Measurements from ENCODE around the gene CDKAL1. TPM values are rescaled to one million over a fixed set of nuclear protein-coding genes. Genes with fewer than 3 reads are reported as not detected.
"Not testable (repeated sequence)": the region's sequence is repeated elsewhere in the genome, so short reads cannot be mapped to it uniquely, and the experiment has no call there.

The CDKAL1 gene
- total RNA-seq, 1 donor = 26.8 TPM

GRCh38 chr6:20498041-20498385, 36.2 kb upstream of the CDKAL1 start:
- H3K4me3 ChIP-seq (ENCODE audit: low read depth, low read length) = no peak overlapping the region
- no peak for DNase-seq (ENCODE audit: low read depth)
- TF ChIP-seq CTCF (IDR thresholded peaks at IDR 0.05; ENCODE audit: insufficient read depth, low read depth, low read length) = no peak

GRCh38 chr6:20509212-20509611, 25.0 kb upstream of the CDKAL1 start:
- DNase-seq (ENCODE audit: low read depth) = peak; percentile 28
- no peak for TF ChIP-seq CTCF (IDR thresholded peaks at IDR 0.05; ENCODE audit: insufficient read depth, low read depth, low read length)
- H3K4me3 ChIP-seq (ENCODE audit: low read depth, low read length) = no peak overlapping the region

GRCh38 chr6:20511852-20512251, 22.4 kb upstream of the CDKAL1 start:
- TF ChIP-seq CTCF (IDR thresholded peaks at IDR 0.05; ENCODE audit: insufficient read depth, low read depth, low read length) = no peak
- no peak overlapping the region for H3K4me3 ChIP-seq (ENCODE audit: low read depth, low read length)
- DNase-seq (ENCODE audit: low read depth) = no peak

GRCh38 chr6:20525208-20525607, 9.0 kb upstream of the CDKAL1 start:
- not testable (repeated sequence) for H3K4me3 ChIP-seq (ENCODE audit: low read depth, low read length); DNase-seq (ENCODE audit: low read depth)

- H3K4me3 ChIP-seq (ENCODE audit: low read depth, low read length) = not testable (repeated sequence)
- TF ChIP-seq CTCF (IDR thresholded peaks at IDR 0.05; ENCODE audit: insufficient read depth, low read depth, low read length) = peak; percentile 46
- DNase-seq (ENCODE audit: low read depth) = peak; percentile 30
Observed at GRCh38 chr6:20529086-20529448, 5.2 kb upstream of the CDKAL1 start.

GRCh38 chr6:20532881-20533280, 1.4 kb upstream of the CDKAL1 start:
- DNase-seq (ENCODE audit: low read depth) = no peak
- H3K4me3 ChIP-seq (ENCODE audit: low read depth, low read length) = no peak overlapping the region
- no peak for TF ChIP-seq CTCF (IDR thresholded peaks at IDR 0.05; ENCODE audit: insufficient read depth, low read depth, low read length)

- peak overlapping the region; percentile 100 for H3K4me3 ChIP-seq (ENCODE audit: low read depth, low read length)
- DNase-seq (ENCODE audit: low read depth) = no peak
- TF ChIP-seq CTCF (IDR thresholded peaks at IDR 0.05; ENCODE audit: insufficient read depth, low read depth, low read length) = no peak
Observed at GRCh38 chr6:20533746-20534294, 437 bp upstream of the CDKAL1 start.

Measured in fibroblast of villous mesenchyme (primary cell).